HCT116 (cell line): Measurements from ENCODE around the gene C20orf96.

Experiments
- POLR2A ChIP-seq: IDR thresholded peaks from 2 replicates; pipeline ENCODE4 v1.7.0; 2011; ENCODE audit warnings: borderline replicate concordance; ENCODE audit not compliant: insufficient read depth, insufficient read length; ENCODE audit errors: extremely low read depth
- POLR2AphosphoS5 ChIP-seq: IDR thresholded peaks from 2 replicates; pipeline ENCODE4 v1.6.1; 2011; ENCODE audit warnings: mild to moderate bottlenecking, low read depth, low read length, moderate library complexity
- TF ChIP-seq, protein P1 (sequence below), 3 experiments: fragments of 200-600 bp in 1 of 3; sonication (generic) in 1 of 3; IDR thresholded peaks in 2 of 3; conservative IDR thresholded peaks in 1 of 3; 2 replicates each; pipeline ENCODE4 v1.5.1; 2012 to 2017; ENCODE audit warnings: low read depth in 2 of 3, low read length in 2 of 3, antibody characterized with exemption in 1 of 3, borderline replicate concordance in 1 of 3, control low read depth in 1 of 3, mild to moderate bottlenecking in 1 of 3, mixed read lengths in 1 of 3, mixed run types in 1 of 3, moderate library complexity in 1 of 3; ENCODE audit not compliant: insufficient read depth in 1 of 3
- TF ChIP-seq, protein P2 (sequence below): IDR thresholded peaks from 2 replicates; pipeline ENCODE4 v1.6.1; 2012

DNA sequence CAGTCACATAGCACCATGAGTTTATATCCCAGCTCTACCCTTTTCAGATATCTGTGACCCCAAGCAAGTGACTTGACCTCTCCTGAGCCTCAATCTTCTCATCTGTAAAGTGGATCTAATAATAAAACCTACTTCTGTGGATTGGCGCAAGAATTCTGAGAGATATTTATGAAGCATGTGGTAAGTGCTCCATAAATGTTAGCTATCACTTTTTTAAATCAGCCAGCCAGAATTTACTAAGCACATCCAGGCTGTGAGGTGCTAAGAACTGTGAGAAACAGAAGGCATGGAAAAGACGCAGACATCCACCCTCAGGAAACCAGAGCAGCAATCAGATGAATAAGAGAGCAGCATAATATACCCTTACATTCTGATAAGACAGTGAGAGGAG lies 862 bp downstream of the C20orf96 start:
- TF ChIP-seq POLR2AphosphoS5 (no peak), POLR2A (no peak)
- TF ChIP-seq, protein P1, sequence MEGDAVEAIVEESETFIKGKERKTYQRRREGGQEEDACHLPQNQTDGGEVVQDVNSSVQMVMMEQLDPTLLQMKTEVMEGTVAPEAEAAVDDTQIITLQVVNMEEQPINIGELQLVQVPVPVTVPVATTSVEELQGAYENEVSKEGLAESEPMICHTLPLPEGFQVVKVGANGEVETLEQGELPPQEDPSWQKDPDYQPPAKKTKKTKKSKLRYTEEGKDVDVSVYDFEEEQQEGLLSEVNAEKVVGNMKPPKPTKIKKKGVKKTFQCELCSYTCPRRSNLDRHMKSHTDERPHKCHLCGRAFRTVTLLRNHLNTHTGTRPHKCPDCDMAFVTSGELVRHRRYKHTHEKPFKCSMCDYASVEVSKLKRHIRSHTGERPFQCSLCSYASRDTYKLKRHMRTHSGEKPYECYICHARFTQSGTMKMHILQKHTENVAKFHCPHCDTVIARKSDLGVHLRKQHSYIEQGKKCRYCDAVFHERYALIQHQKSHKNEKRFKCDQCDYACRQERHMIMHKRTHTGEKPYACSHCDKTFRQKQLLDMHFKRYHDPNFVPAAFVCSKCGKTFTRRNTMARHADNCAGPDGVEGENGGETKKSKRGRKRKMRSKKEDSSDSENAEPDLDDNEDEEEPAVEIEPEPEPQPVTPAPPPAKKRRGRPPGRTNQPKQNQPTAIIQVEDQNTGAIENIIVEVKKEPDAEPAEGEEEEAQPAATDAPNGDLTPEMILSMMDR (IDR thresholded peaks at IDR 0.05 in 2 of 3, conservative IDR thresholded peaks at IDR 0.05 in 1 of 3; ENCODE audit: borderline replicate concordance in 1 of 3, insufficient read depth in 1 of 3, low read depth in 2 of 3, low read length in 2 of 3) = no peak
- TF ChIP-seq, protein P2, sequence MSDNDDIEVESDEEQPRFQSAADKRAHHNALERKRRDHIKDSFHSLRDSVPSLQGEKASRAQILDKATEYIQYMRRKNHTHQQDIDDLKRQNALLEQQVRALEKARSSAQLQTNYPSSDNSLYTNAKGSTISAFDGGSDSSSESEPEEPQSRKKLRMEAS = no peak
